Mucosa of descending colon (tissue), 3 donors: ENCODE measurements around the gene POPDC2. TPM values are rescaled to one million over a fixed set of nuclear protein-coding genes. Genes with fewer than 3 reads are reported as not detected.

Experiments used
- ATAC-seq: fragments of 200-7000 bp; cut with Tn5 transposase; one replicate; pipeline ENCODE4 v1.9.1; 2020; ENCODE audit warnings: mild to moderate bottlenecking, moderate library complexity
- DNase-seq, 3 donors: peaks; one replicate each; pipeline ENCODE4 v3.0.0-alpha.2; 2020
- H3K36me3 ChIP-seq: fragments of 200-600 bp; one replicate; pipeline ENCODE4 v1.8.0; 2021; ENCODE audit warnings: low read depth, mild to moderate bottlenecking
- H3K4me1 ChIP-seq: fragments of 200-600 bp; one replicate; pipeline ENCODE4 v1.8.0; 2021; ENCODE audit warnings: low read depth, mild to moderate bottlenecking
- H3K4me3 ChIP-seq: fragments of 200-600 bp; one replicate; pipeline ENCODE4 v1.8.0; 2021; ENCODE audit warnings: mild to moderate bottlenecking
- H3K9me3 ChIP-seq: fragments of 200-600 bp; one replicate; pipeline ENCODE4 v1.8.0; 2021; ENCODE audit warnings: mild to moderate bottlenecking
- intact Hi-C, 2 donors: fragments of 100-400 bp; cut with DNase I in 1 of 2; cut with micrococcal nuclease in 1 of 2; formaldehyde crosslinking; loops; one replicate each; pipeline versions ENCODE4 v1.11.0 to v1.11.1; 2022; cut with DNase I, micrococcal nuclease
- total RNA-seq, 3 donors: library from RNA; stranded (reverse); fragmentation: NEBNext Ultra II Directional in 2 of 3; extraction: Animal tissue kit (Norgen Biotek cat#: 25700) in 2 of 3; gene quantifications; one replicate each; pipeline versions ENCODE4 v1.2.1 to v1.2.4, GENCODE V29; 2021 to 2023
- TF ChIP-seq, protein P1 (sequence below): fragments of 200-600 bp; IDR thresholded peaks from one replicate; pipeline ENCODE4 v1.8.0; 2022; ENCODE audit warnings: antibody characterized with exemption, mild to moderate bottlenecking
- donor health status: DM: no; HTN: no; CAD: no; lungs with moderate emphysema.
- donor health status: DM: no; HTN: no; CAD: no.
- donor health status: DM: no; HTN: yes; CAD: no.

POPDC2 gene
- total RNA-seq, 3 donors from 2014 or later, result 4.2 to 89.0 (median 7.1) TPM

DNA sequence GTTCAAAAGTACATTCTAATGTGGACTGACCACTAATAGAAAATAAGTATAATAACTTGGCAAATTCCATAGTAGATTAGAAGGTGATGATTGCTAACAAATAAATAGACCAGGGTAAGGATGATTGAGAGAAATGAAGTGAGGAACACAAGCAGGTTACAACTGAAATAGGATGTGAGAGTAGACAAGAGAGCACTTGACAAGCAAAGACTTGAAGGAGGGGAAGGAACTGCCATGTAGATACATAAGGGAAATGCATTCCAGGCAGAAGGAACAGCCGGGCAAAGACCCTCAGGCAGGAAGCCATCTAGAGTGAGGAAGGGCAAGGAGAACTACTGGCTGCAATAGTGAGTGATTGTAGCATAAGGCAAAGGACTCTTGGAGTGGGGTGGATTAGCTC, 57.7 kb downstream of the POPDC2 start:
- no peak for ATAC-seq
- no peak for DNase-seq
- Histone ChIP-seq H3K9me3 (no peaks in the 10 kb centered on the region), H3K4me3 (no peak overlapping the region), H3K36me3 (no peaks in the 10 kb centered on the region), H3K4me1 (peaks cover 3% of the 10 kb centered on the region)
- intact Hi-C loops, result no loop called here
- TF ChIP-seq, protein P1, sequence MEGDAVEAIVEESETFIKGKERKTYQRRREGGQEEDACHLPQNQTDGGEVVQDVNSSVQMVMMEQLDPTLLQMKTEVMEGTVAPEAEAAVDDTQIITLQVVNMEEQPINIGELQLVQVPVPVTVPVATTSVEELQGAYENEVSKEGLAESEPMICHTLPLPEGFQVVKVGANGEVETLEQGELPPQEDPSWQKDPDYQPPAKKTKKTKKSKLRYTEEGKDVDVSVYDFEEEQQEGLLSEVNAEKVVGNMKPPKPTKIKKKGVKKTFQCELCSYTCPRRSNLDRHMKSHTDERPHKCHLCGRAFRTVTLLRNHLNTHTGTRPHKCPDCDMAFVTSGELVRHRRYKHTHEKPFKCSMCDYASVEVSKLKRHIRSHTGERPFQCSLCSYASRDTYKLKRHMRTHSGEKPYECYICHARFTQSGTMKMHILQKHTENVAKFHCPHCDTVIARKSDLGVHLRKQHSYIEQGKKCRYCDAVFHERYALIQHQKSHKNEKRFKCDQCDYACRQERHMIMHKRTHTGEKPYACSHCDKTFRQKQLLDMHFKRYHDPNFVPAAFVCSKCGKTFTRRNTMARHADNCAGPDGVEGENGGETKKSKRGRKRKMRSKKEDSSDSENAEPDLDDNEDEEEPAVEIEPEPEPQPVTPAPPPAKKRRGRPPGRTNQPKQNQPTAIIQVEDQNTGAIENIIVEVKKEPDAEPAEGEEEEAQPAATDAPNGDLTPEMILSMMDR, result no peak

DNA sequence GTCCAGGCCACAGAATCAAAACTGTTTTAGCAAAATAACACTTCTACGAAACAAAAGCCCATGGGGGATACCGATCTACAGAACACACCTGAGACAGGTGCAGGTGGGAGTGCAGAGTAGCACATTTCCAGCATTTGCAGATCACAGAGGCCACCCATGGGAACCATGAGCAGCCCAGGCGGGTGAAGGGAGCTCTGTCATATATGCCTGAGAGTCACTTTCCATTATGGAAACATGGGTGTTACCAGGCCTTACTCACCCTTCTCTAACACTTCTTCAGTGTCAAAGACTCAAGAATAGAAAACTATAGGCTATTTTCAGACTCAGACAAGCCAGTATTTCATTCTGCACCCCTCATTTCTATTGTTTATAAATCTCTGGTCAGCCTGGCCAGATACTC, 59.2 kb downstream of the POPDC2 start:
- TF ChIP-seq, protein P1, result no peak
- Histone ChIP-seq H3K4me1 (peaks cover 5% of the 10 kb centered on the region), H3K36me3 (no peaks in the 10 kb centered on the region), H3K9me3 (no peaks in the 10 kb centered on the region), H3K4me3 (no peak overlapping the region)
- ATAC-seq (no peak), DNase-seq (no peak)
- intact Hi-C loops, result no loop called here

DNA sequence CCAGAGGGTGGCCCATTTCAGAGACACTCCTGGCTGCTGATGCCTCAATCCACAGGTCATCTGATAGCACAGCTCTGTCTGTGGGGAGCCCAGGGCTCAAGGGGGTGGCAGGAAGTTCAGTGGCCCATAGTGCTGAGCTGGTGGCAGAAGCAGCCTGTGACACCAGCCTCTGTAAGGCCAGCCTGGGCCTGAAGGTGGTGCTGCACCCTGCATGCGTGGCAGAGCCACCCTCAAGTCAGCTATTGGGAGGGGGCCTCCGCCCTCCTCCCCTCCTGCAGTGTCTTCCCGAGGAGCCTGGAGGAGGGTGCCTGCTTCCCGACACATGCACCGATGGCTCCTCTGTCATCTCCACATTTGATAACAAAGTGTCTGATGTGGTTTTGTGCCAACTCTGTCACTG, 59.7 kb downstream of the POPDC2 start:
- ATAC-seq, result peak; percentile 55
- peak in 1 of 3 donors; percentile 14 for DNase-seq
- H3K36me3 ChIP-seq, result no peaks in the 10 kb centered on the region
- intact Hi-C loops, result no loop called here
- no peak overlapping the region for H3K4me3 ChIP-seq
- TF ChIP-seq, protein P1, result no peak
- peaks cover 5% of the 10 kb centered on the region for H3K4me1 ChIP-seq
- H3K9me3 ChIP-seq, result no peaks in the 10 kb centered on the region

DNA sequence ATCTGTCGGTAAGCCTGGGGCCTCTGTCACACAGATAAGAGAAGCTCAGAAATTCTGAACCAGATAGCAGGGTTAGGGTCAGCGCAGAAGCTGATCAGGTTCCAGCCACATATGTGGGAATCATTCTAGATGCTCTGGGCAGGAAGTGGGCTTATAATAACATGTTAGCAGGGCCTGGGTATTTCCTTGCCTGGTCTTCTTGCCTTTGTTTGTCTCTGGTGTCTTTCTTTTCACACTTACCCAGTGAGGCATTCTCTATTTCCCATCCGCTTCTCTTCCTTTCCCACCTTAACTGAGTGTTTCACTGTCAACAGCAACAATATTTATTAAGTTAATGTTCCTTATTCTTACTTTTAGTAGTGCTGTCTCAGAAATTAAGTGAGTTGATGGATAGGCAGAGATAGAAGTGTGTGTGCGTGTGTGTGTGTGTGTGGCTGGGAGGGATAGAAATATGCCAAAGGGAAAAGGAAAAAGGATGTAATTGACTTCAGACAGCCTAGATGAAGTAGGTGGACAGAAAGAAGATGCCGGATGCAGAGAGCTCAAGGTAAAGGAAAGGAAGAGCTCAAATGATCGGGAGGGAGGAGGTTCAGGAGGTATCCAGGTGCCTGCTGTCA, 60.7 kb downstream of the POPDC2 start:
- intact Hi-C loops, result no loop called here
- TF ChIP-seq, protein P1, result no peak
- ATAC-seq (no peak), DNase-seq (no peak)
- H3K9me3 ChIP-seq, result no peaks in the 10 kb centered on the region
- H3K4me1 ChIP-seq, result peaks cover 5% of the 10 kb centered on the region
- no peaks in the 10 kb centered on the region for H3K36me3 ChIP-seq
- no peak overlapping the region for H3K4me3 ChIP-seq

- H3K9me3 ChIP-seq, result no peaks in the 10 kb centered on the region
- H3K36me3 ChIP-seq, result no peaks in the 10 kb centered on the region
- intact Hi-C loops, result no loop called here
- no peak for DNase-seq
- TF ChIP-seq, protein P1, result no peak
- H3K4me1 ChIP-seq, result peaks cover 5% of the 10 kb centered on the region
- no peak for ATAC-seq
- H3K4me3 ChIP-seq, result no peak overlapping the region
Measured at GRCh38 chr3:119598410-119599098, 61.8 kb downstream of the POPDC2 start.
